Tibial artery (tissue), 4 donors: Measurements from ENCODE around the gene DHRS12.

Experiments
- DNase-seq, 2 donors: peaks; one replicate each; pipeline ENCODE4 v3.0.0-alpha.2; 2019
- H3K27ac ChIP-seq, 2 donors: fragments of 200-600 bp; sonication (generic) in 1 of 2; 1 replicate in 1 of 2; 2 replicates in 1 of 2; pipeline ENCODE4 v1.5.1; 2018 to 2019; ENCODE audit warnings: mild to moderate bottlenecking in 1 of 2
- H3K27me3 ChIP-seq, 2 donors: fragments of 200-600 bp; sonication (generic) in 1 of 2; one replicate each; pipeline versions ENCODE4 v1.5.1 to v1.6.0; 2016 to 2019
- H3K36me3 ChIP-seq, 3 donors: fragments of 200-600 bp; sonication (generic) in 2 of 3; one replicate each; pipeline ENCODE4 v1.5.1; 2016 to 2019; ENCODE audit warnings: mild to moderate bottlenecking in 2 of 3
- H3K4me1 ChIP-seq, 4 donors: fragments of 200-600 bp; sonication (generic) in 2 of 4; 1 replicate in 3 of 4; 2 replicates in 1 of 4; pipeline ENCODE4 v1.5.1; 2016 to 2019
- H3K4me3 ChIP-seq, 2 donors: fragments of 200-600 bp; sonication (generic) in 1 of 2; 1 replicate in 1 of 2; 2 replicates in 1 of 2; pipeline ENCODE4 v1.5.1; 2018 to 2019; ENCODE audit warnings: mild to moderate bottlenecking in 2 of 2
- H3K9me3 ChIP-seq, 3 donors: fragments of 200-600 bp; sonication (generic) in 1 of 3; one replicate each; pipeline ENCODE4 v1.5.1; 2016 to 2019
- intact Hi-C: fragments of 100-400 bp; cut with DNase I; formaldehyde crosslinking; loops from one replicate; pipeline ENCODE4 v1.15.0; 2023; ENCODE audit warnings: low total_unique reads
- TF ChIP-seq, protein P1 (sequence below), 2 experiments: fragments of 200-600 bp in 1 of 2; fragments of 450-650 bp in 1 of 2; IDR thresholded peaks; one replicate each; pipeline ENCODE4 v1.5.1; 2017 to 2019; ENCODE audit warnings: antibody characterized with exemption in 2 of 2, mild to moderate bottlenecking in 1 of 2, moderate library complexity in 1 of 2

The DHRS12 gene

GRCh38 chr13:51831519-51831918, 27.6 kb upstream of the DHRS12 start:
- intact Hi-C loops, result no loop called here

GRCh38 chr13:51829568-51829899, 25.6 kb upstream of the DHRS12 start:
- Histone ChIP-seq H3K4me1 (peaks cover 0 to 4% (median 2%) of the 10 kb centered on the region in 4 donors), H3K36me3 (no peaks in the 10 kb centered on the region), H3K4me3 (no peak overlapping the region), H3K9me3 (no peaks in the 10 kb centered on the region), H3K27ac (no peak overlapping the region), H3K27me3 (no peaks in the 10 kb centered on the region)
- intact Hi-C loops, result no loop called here
- TF ChIP-seq, protein P1, sequence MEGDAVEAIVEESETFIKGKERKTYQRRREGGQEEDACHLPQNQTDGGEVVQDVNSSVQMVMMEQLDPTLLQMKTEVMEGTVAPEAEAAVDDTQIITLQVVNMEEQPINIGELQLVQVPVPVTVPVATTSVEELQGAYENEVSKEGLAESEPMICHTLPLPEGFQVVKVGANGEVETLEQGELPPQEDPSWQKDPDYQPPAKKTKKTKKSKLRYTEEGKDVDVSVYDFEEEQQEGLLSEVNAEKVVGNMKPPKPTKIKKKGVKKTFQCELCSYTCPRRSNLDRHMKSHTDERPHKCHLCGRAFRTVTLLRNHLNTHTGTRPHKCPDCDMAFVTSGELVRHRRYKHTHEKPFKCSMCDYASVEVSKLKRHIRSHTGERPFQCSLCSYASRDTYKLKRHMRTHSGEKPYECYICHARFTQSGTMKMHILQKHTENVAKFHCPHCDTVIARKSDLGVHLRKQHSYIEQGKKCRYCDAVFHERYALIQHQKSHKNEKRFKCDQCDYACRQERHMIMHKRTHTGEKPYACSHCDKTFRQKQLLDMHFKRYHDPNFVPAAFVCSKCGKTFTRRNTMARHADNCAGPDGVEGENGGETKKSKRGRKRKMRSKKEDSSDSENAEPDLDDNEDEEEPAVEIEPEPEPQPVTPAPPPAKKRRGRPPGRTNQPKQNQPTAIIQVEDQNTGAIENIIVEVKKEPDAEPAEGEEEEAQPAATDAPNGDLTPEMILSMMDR (IDR thresholded peaks at IDR 0.05), result no peak
- no peak for DNase-seq

More at GRCh38 chr13:51831519-51831918, 27.6 kb upstream of the DHRS12 start:
- Histone ChIP-seq H3K36me3 (no peaks in the 10 kb centered on the region), H3K27me3 (no peaks in the 10 kb centered on the region), H3K4me1 (peaks cover 0 to 3% (median 0%) of the 10 kb centered on the region in 4 donors), H3K4me3 (no peak overlapping the region), H3K9me3 (no peaks in the 10 kb centered on the region), H3K27ac (no peak overlapping the region)
- no peak for DNase-seq
- TF ChIP-seq, protein P1 (IDR thresholded peaks at IDR 0.05), result no peak

DNA sequence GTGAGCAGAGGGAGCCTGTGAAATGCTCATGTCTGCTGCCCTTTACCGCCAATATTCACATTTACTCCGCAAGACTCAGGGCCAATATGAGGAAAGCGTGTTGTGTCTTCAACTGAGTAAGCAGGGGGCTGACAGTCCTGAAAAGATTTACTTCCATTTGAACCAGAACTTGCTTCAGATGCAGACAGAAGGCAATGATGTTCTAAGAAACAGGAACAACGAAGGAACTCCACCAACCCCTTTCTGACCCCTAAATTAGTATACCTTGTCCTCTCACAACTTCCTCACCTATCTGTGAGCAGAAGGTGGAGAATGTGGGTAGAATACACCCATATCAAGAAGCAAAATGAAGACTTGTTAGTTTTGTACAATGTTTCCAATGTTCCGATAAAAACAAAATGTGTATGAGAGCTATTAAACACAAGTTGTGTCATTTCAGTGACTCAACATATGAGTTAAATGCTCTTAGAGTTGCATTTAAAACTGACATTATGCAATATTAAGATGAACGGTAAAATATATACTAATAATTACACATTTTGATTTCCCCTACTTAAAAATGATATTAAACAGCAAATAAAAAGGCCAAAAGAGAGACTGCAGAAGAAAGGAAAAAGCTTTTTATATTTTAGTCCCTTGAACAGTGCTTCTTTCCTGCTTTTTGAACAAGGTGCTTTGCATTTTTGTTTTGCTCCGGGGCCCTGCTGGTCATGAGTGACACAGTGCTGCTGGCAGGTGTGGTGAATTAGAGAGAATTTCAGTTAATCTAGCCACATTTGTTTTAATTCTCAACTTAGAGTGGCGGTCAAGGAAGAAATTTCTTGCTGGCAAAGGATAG, 25.0 kb upstream of the DHRS12 start:
- Histone ChIP-seq H3K9me3 (no peaks in the 10 kb centered on the region), H3K27ac (no peak overlapping the region), H3K4me1 (peaks cover 0 to 4% (median 2%) of the 10 kb centered on the region in 4 donors), H3K4me3 (no peak overlapping the region), H3K36me3 (no peaks in the 10 kb centered on the region), H3K27me3 (no peaks in the 10 kb centered on the region)
- intact Hi-C loops, result no loop called here
- TF ChIP-seq, protein P1 (IDR thresholded peaks at IDR 0.05), result no peak
- no peak for DNase-seq

GRCh38 chr13:51827254-51827653, 23.3 kb upstream of the DHRS12 start:
- peaks cover 0 to 4% (median 2%) of the 10 kb centered on the region in 4 donors for H3K4me1 ChIP-seq
- no peaks in the 10 kb centered on the region for H3K36me3 ChIP-seq
- no peaks in the 10 kb centered on the region for H3K9me3 ChIP-seq
- no peak for DNase-seq
- H3K27me3 ChIP-seq, result no peaks in the 10 kb centered on the region
- no peak overlapping the region for H3K27ac ChIP-seq
- H3K4me3 ChIP-seq, result no peak overlapping the region
- TF ChIP-seq, protein P1 (IDR thresholded peaks at IDR 0.05), result no peak
- intact Hi-C loops, result no loop called here

- Histone ChIP-seq H3K9me3 (no peaks in the 10 kb centered on the region), H3K4me3 (no peak overlapping the region), H3K36me3 (no peaks in the 10 kb centered on the region), H3K27ac (no peak overlapping the region), H3K27me3 (no peaks in the 10 kb centered on the region), H3K4me1 (peaks cover 0 to 4% (median 2%) of the 10 kb centered on the region in 4 donors)
- TF ChIP-seq, protein P1 (IDR thresholded peaks at IDR 0.05), result no peak
- DNase-seq, result no peak
- intact Hi-C loops, result no loop called here
Measured at GRCh38 chr13:51826606-51827005, 22.6 kb upstream of the DHRS12 start.
